HG02588 (cell line): ENCODE measurements around the gene CNTFR.

Experiments
- ATAC-seq: cut with Tn5 transposase; IDR thresholded peaks from one replicate; pipeline ENCODE4 v1.9.1; 2021; ENCODE audit warnings: mild to moderate bottlenecking, moderate library complexity; ENCODE audit not compliant: unreplicated experiment

The CNTFR gene

GRCh38 chr9:34556949-34557348, 32.6 kb downstream of the CNTFR start:
- no peak for ATAC-seq

GRCh38 chr9:34555936-34556525, 33.5 kb downstream of the CNTFR start:
- ATAC-seq = no peak

GRCh38 chr9:34555500-34555899, 34.0 kb downstream of the CNTFR start:
- ATAC-seq = no peak

- no peak for ATAC-seq
Measured at GRCh38 chr9:34555002-34555348, 34.5 kb downstream of the CNTFR start.

- ATAC-seq = no peak
Measured at GRCh38 chr9:34554211-34555001, 35.1 kb downstream of the CNTFR start.

GRCh38 chr9:34553511-34554021, 36.0 kb downstream of the CNTFR start:
- no peak for ATAC-seq

GRCh38 chr9:34552986-34553385, 36.5 kb downstream of the CNTFR start:
- no peak for ATAC-seq

- no peak for ATAC-seq
Measured at GRCh38 chr9:34552606-34552981, 36.9 kb downstream of the CNTFR start.

- ATAC-seq = no peak
Measured at GRCh38 chr9:34551751-34552605, 37.5 kb downstream of the CNTFR start.

- no peak for ATAC-seq
Measured at GRCh38 chr9:34550681-34551270, 38.7 kb downstream of the CNTFR start.

GRCh38 chr9:34550016-34550680, 39.4 kb downstream of the CNTFR start:
- ATAC-seq = no peak

- no peak for ATAC-seq
Measured at GRCh38 chr9:34549407-34549732, 40.2 kb downstream of the CNTFR start.

GRCh38 chr9:34547960-34548611, 41.4 kb downstream of the CNTFR start:
- no peak for ATAC-seq

- no peak for ATAC-seq
Measured at GRCh38 chr9:34546834-34547827, 42.4 kb downstream of the CNTFR start.

GRCh38 chr9:34546102-34546833, 43.3 kb downstream of the CNTFR start:
- no peak for ATAC-seq

GRCh38 chr9:34545497-34545896, 44.0 kb downstream of the CNTFR start:
- no peak for ATAC-seq

- no peak for ATAC-seq
Measured at GRCh38 chr9:34544035-34544434, 45.5 kb downstream of the CNTFR start.

- no peak for ATAC-seq
Measured at GRCh38 chr9:34541540-34541939, 48.0 kb downstream of the CNTFR start.
